Keratinocyte (primary cell): ENCODE results near the gene SLC26A2. TPM values are rescaled to one million over a fixed set of nuclear protein-coding genes. Genes with fewer than 3 reads are reported as not detected.
A peak's percentile ranks its signal among the peaks of the same experiment; 100 is the strongest.

Source experiments
- DNase-seq: peaks from one replicate; pipeline ENCODE4 v3.0.0-alpha.2; 2011; ENCODE audit warnings: low read depth, missing footprints, low spot score
- FAIRE-seq: peaks from 2 replicates; lab custom pipeline; 2011; peaks lifted over from hg19 to GRCh38; lab: Jason Lieb, UNC
- H2AFZ ChIP-seq: 2 replicates; pipeline ENCODE4 v1.6.0; 2012; ENCODE audit warnings: low read length, control low read depth, inconsistent platforms; ENCODE audit not compliant: control insufficient read depth
- H3K27ac ChIP-seq: 2 replicates; pipeline ENCODE4 v1.5.1; 2011; ENCODE audit warnings: low read length; ENCODE audit not compliant: control insufficient read depth, insufficient read depth
- H3K27me3 ChIP-seq: 3 replicates; pipeline ENCODE4 v1.6.0; 2011; ENCODE audit warnings: low read length; ENCODE audit not compliant: control insufficient read depth, insufficient read depth; ENCODE audit errors: extremely low read depth
- H3K36me3 ChIP-seq, 2 experiments: 2 replicates in 1 of 2; 3 replicates in 1 of 2; pipeline ENCODE4 v1.5.1; 2011; ENCODE audit warnings: low read length in 2 of 2, mild to moderate bottlenecking in 1 of 2; ENCODE audit not compliant: control insufficient read depth in 2 of 2, insufficient read depth in 2 of 2; ENCODE audit errors: extremely low read depth in 1 of 2
- H3K4me1 ChIP-seq: 3 replicates; pipeline ENCODE4 v1.5.1; 2011; ENCODE audit warnings: low read length; ENCODE audit not compliant: control insufficient read depth, insufficient read depth; ENCODE audit errors: extremely low read depth
- H3K4me2 ChIP-seq: 3 replicates; pipeline ENCODE4 v1.6.0; 2011; ENCODE audit warnings: low read depth, low read length; ENCODE audit not compliant: control insufficient read depth, insufficient read depth; ENCODE audit errors: extremely low read depth
- H3K4me3 ChIP-seq, 3 experiments: fragments of 200-600 bp in 1 of 3; sonication (generic) in 1 of 3; 2 replicates in 2 of 3; 3 replicates in 1 of 3; pipeline ENCODE4 v1.5.1; 2011 to 2016; ENCODE audit warnings: low read length in 3 of 3, mild to moderate bottlenecking in 3 of 3, control low read depth in 2 of 3, inconsistent platforms in 1 of 3, low read depth in 1 of 3, mixed read lengths in 1 of 3, mixed run types in 1 of 3, moderate library complexity in 1 of 3; ENCODE audit not compliant: control insufficient read depth in 2 of 3, insufficient read depth in 2 of 3; ENCODE audit errors: extremely low read depth in 1 of 3
- H3K79me2 ChIP-seq: 2 replicates; pipeline ENCODE4 v1.6.0; 2012; ENCODE audit warnings: low read length; ENCODE audit not compliant: control insufficient read depth, insufficient read depth
- H3K9ac ChIP-seq: 3 replicates; pipeline ENCODE4 v1.6.0; 2011; ENCODE audit warnings: low read length; ENCODE audit not compliant: control insufficient read depth, insufficient read depth; ENCODE audit errors: extremely low read depth
- H3K9me1 ChIP-seq: 3 replicates; pipeline ENCODE4 v1.6.0; 2011; ENCODE audit warnings: low read length; ENCODE audit not compliant: control insufficient read depth, insufficient read depth; ENCODE audit errors: extremely low read depth
- H3K9me3 ChIP-seq: 2 replicates; pipeline ENCODE4 v1.5.1; 2012; ENCODE audit warnings: low read depth, low read length; ENCODE audit not compliant: control insufficient read depth
- H4K20me1 ChIP-seq: 3 replicates; pipeline ENCODE4 v1.6.0; 2011; ENCODE audit warnings: low read length; ENCODE audit not compliant: control insufficient read depth, insufficient read depth; ENCODE audit errors: extremely low read depth
- EZH2 ChIP-seq: IDR thresholded peaks from one replicate; pipeline ENCODE4 v1.6.1; 2012; ENCODE audit warnings: inconsistent platforms, mild to moderate bottlenecking, low read length, moderate library complexity
- dilution Hi-C: fragments of 300-500 bp; cut with MboI; formaldehyde crosslinking; loops from one replicate; pipeline ENCODE4 v1.7.0; 2020; ENCODE audit warnings: low sequenced_read_pairs; ENCODE audit not compliant: extremely low pct_ligation_motif_present
- polyA plus RNA-seq, 5 experiments: library from polyadenylated mRNA; depleted of rRNA in 3 of 5; stranded (reverse) in 3 of 5; stranded (forward) in 1 of 5; unstranded in 1 of 5; fragments of >200 nt; gene quantifications; 1 replicate in 1 of 5; 2 replicates in 3 of 5; 3 replicates in 1 of 5; pipeline versions ENCODE4 v1.2.1 to v1.2.3, GENCODE V29; 2011 to 2012; ENCODE audit warnings: missing spikeins in 2 of 5, low read depth in 1 of 5, low replicate concordance in 1 of 5
- TF ChIP-seq, protein P1 (sequence below), 3 experiments: IDR thresholded peaks in 1 of 3; conservative IDR thresholded peaks in 1 of 3; optimal IDR thresholded peaks in 1 of 3; 2 replicates in 2 of 3; 3 replicates in 1 of 3; pipeline versions ENCODE3 to v1.5.1; 2011; ENCODE audit warnings: low read length in 3 of 3, mild to moderate bottlenecking in 3 of 3, moderate library complexity in 2 of 3, control low read depth in 1 of 3, inconsistent platforms in 1 of 3; ENCODE audit not compliant: insufficient read depth in 2 of 3; ENCODE audit errors: extremely low read depth in 1 of 3

The SLC26A2 gene
- polyA plus RNA-seq, 1 donor (not counting 4 experiments of a cell fraction or from before 2014, with no cell fraction given), result 10.3 TPM

DNA sequence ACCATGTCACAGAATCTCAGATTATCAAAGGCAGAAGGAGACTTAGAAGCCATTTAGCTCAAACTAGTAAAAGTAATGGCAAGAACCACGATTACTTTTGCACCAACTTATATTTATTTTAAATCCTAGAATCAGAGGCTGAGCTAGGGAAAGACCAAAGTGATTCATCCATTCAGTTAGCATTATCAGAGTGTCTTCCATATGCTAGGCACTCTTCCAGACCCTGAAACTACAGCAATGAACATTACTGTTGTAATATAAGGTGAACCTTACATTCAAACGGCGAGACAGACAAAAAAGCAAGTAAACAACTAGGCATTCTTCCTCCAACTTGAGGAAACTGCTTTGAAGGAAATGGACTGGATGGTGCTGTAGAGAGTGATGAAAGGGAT is 23.9 kb upstream of the SLC26A2 start:
- H3K27ac ChIP-seq, result peak overlapping the region; percentile 83
- no peaks in the 10 kb centered on the region for H3K79me2 ChIP-seq
- DNase-seq (no peak), FAIRE-seq (no peak)
- peaks cover 55% of the 10 kb centered on the region for H3K4me1 ChIP-seq
- no peaks in the 10 kb centered on the region for H3K36me3 ChIP-seq
- no peak for TF ChIP-seq EZH2
- TF ChIP-seq, protein P1, sequence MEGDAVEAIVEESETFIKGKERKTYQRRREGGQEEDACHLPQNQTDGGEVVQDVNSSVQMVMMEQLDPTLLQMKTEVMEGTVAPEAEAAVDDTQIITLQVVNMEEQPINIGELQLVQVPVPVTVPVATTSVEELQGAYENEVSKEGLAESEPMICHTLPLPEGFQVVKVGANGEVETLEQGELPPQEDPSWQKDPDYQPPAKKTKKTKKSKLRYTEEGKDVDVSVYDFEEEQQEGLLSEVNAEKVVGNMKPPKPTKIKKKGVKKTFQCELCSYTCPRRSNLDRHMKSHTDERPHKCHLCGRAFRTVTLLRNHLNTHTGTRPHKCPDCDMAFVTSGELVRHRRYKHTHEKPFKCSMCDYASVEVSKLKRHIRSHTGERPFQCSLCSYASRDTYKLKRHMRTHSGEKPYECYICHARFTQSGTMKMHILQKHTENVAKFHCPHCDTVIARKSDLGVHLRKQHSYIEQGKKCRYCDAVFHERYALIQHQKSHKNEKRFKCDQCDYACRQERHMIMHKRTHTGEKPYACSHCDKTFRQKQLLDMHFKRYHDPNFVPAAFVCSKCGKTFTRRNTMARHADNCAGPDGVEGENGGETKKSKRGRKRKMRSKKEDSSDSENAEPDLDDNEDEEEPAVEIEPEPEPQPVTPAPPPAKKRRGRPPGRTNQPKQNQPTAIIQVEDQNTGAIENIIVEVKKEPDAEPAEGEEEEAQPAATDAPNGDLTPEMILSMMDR (optimal IDR thresholded peaks at IDR 0.05 in 1 of 3, IDR thresholded peaks at IDR 0.05 in 1 of 3, conservative IDR thresholded peaks at IDR 0.05 in 1 of 3; ENCODE audit: extremely low read depth in 1 of 3, insufficient read depth in 2 of 3, low read length in 3 of 3), result no peak
- H3K4me2 ChIP-seq, result no peak overlapping the region
- no peaks in the 10 kb centered on the region for H4K20me1 ChIP-seq
- dilution Hi-C loops, result no loop called here
- H3K9ac ChIP-seq, result no peak overlapping the region
- H2AFZ ChIP-seq, result peak overlapping the region; percentile 37
- no peaks in the 10 kb centered on the region for H3K9me3 ChIP-seq
- H3K9me1 ChIP-seq, result no peaks in the 10 kb centered on the region
- H3K4me3 ChIP-seq, result no peak overlapping the region
- no peaks in the 10 kb centered on the region for H3K27me3 ChIP-seq

DNA sequence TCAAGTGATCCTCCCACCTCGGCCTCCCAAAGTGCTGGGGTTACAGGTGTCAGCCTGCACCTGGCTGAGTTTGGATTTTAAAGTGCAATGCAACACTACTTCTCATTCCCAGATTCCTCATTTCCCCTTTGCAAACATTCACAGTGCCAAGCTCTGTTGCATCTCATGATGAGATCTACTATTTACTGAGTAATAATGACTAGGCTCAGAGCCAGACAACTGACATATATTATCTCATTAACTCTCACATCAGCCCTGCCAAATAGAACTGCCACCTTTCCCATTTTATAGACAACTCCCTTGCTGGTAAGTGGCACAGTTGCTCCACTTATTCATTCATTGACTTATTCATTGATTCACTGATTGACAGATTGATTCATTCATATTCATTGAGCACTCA is 22.9 kb upstream of the SLC26A2 start:
- Histone ChIP-seq H3K9me3 (no peaks in the 10 kb centered on the region), H3K9me1 (no peaks in the 10 kb centered on the region), H3K27me3 (no peaks in the 10 kb centered on the region), H3K79me2 (no peaks in the 10 kb centered on the region), H3K4me2 (peak overlapping the region; percentile 30), H4K20me1 (no peaks in the 10 kb centered on the region), H3K36me3 (no peaks in the 10 kb centered on the region), H3K9ac (peak overlapping the region; percentile 59), H3K4me1 (peaks cover 55% of the 10 kb centered on the region), H3K4me3 (no peak overlapping the region), H2AFZ (no peak overlapping the region), H3K27ac (peak overlapping the region; percentile 92)
- DNase-seq, result no peak
- peak; percentile 76 for FAIRE-seq
- TF ChIP-seq EZH2, result no peak
- TF ChIP-seq, protein P1 (optimal IDR thresholded peaks at IDR 0.05 in 1 of 3, IDR thresholded peaks at IDR 0.05 in 1 of 3, conservative IDR thresholded peaks at IDR 0.05 in 1 of 3; ENCODE audit: extremely low read depth in 1 of 3, insufficient read depth in 2 of 3, low read length in 3 of 3), result no peak
- dilution Hi-C loops, result no loop called here
